Astrocyte of the spinal cord (primary cell): Measurements from ENCODE around the gene SULT4A1.

Experiments
- DNase-seq: peaks from one replicate; pipeline ENCODE4 v3.0.0; 2011; ENCODE audit warnings: low read depth, low spot score
- H3K4me3 ChIP-seq: 2 replicates; pipeline ENCODE4 v1.5.1; 2011; ENCODE audit warnings: low read depth, mild to moderate bottlenecking, low read length, moderate library complexity
- in situ Hi-C: cut with HindIII; loops from 2 replicates; pipeline ENCODE4 v1.10.0; 2017; ENCODE audit warnings: low sequenced_read_pairs
- TF ChIP-seq, protein P1 (sequence below): IDR thresholded peaks from 2 replicates; pipeline ENCODE4 v1.5.1; 2012; ENCODE audit warnings: low read depth, mild to moderate bottlenecking, low read length, inconsistent platforms

SULT4A1 gene

DNA sequence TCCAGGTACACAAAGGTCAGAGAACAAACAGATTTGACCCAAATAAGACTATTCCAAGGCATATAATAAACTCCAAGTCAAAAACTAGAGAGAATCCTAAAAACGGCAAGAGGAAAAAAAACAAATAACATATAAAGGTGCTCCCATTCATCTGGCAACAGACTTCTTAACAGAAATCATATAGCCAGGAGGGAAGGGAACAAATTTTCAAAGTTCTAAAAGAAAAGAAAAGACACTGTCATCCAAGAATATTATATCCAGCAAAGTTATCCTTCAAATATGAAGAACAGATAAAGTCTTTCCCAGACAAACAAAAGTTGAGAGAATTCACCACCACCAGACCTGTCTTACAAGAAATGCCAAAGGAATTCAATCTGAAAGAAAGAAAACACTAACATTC is 61.3 kb downstream of the SULT4A1 start:
- in situ Hi-C loops = no loop called here
- DNase-seq = no peak
- H3K4me3 ChIP-seq = no peak overlapping the region
- TF ChIP-seq, protein P1, sequence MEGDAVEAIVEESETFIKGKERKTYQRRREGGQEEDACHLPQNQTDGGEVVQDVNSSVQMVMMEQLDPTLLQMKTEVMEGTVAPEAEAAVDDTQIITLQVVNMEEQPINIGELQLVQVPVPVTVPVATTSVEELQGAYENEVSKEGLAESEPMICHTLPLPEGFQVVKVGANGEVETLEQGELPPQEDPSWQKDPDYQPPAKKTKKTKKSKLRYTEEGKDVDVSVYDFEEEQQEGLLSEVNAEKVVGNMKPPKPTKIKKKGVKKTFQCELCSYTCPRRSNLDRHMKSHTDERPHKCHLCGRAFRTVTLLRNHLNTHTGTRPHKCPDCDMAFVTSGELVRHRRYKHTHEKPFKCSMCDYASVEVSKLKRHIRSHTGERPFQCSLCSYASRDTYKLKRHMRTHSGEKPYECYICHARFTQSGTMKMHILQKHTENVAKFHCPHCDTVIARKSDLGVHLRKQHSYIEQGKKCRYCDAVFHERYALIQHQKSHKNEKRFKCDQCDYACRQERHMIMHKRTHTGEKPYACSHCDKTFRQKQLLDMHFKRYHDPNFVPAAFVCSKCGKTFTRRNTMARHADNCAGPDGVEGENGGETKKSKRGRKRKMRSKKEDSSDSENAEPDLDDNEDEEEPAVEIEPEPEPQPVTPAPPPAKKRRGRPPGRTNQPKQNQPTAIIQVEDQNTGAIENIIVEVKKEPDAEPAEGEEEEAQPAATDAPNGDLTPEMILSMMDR = no peak

DNA sequence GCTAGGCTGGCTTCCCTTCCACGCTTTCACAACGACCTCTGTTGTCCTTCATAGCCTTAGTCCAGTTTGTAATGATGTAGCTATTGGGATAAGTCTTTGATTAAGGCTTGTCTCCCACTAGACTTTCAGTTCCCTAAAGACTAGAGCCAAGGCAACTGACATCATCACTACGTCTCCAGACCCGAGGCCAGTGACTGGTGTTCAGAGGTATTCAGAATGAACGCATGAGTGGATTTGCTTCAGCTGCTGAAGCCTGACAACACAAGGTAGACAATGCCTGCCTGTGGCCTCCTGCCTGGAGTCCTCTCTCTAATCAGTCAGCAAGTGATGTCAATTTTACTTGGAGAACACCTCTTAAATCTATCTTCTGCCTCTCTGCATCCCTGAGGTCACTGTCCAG is 63.8 kb downstream of the SULT4A1 start:
- DNase-seq = no peak
- no peak overlapping the region for H3K4me3 ChIP-seq
- TF ChIP-seq, protein P1 = no peak
- in situ Hi-C loops = no loop called here

DNA sequence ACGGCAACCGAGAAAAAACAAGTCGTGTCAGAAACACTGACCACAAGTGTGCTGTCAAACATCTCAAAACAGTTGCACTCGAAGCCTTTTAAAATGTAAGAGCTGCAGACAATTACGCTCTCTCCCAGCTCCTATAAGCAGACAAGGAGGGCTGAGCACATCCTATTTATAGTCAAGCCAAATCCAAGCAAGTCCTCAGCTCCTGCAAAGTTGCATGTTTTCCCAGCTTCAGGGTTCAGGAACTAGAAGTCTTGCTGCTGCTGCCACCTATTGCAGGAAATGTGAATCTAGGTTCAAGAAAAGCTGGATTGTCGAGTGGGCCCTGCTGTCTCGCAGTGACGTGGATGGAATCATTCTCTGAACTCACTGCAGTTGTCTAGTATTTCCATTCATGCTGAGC is 65.7 kb downstream of the SULT4A1 start:
- H3K4me3 ChIP-seq = no peak overlapping the region
- TF ChIP-seq, protein P1 = peak; percentile 40
- peak; percentile 29 for DNase-seq
- in situ Hi-C loops = no loop called here

DNA sequence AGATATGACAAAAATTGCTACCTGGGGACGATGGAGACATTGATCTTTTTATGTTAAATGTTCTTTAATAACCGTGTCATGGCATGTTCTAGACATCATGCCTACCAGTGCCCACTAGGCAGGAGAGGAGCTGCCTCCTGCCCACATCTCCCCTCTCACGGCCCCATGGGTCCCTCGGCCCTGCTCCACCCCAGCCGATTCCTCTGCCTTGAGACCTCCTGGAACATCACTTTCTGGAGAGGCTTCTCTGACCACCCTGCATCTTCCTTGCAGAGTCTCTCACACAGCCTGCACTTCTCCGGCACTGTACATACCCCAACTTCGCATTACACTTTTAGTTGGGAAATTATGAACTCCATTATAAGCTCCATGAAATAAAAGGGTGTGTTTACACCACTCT is 67.0 kb downstream of the SULT4A1 start:
- TF ChIP-seq, protein P1 = no peak
- in situ Hi-C loops = no loop called here
- no peak for DNase-seq

DNA sequence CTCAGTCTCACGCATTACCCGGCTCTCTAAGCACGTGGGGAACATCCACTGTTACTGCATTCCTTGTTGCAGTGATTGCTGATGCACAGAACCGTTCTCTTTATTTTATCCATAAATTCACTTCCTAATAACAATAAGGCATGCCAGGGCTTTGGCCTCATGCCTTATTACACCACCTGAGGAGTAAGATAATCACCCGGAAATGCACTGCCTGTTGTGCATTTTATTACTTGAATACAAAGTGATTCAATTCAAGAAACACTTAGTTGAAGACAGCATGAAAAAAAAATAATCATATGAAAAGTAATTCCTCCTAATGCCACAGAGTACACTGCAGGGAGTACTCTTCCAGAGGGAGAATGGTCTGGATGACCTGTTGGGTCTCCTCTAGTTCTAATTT is 69.4 kb downstream of the SULT4A1 start:
- DNase-seq = no peak
- no peak overlapping the region for H3K4me3 ChIP-seq
- in situ Hi-C loops = no loop called here
- TF ChIP-seq, protein P1 = no peak

More for the DNA sequence above, 67.0 kb downstream of the SULT4A1 start:
- H3K4me3 ChIP-seq = no peak overlapping the region

DNA sequence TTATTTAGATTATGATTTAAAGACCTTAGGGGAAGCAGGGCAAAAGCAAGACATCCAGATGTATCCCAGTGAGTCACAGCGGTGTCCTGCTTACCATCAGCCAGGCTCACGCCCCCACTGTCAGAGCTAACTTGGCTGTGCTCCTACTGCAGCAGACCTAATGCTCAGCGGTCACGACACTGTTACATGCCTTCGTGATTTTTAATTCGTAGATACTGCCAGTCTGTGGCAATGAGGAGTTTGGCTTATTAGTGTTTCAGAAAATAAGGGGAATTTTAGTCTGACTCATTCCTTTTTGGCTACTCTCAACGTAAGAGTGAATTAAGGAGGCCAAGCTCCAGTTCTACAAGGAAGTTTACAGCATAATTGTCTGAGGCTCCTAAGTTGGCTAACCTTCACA is 72.9 kb downstream of the SULT4A1 start:
- in situ Hi-C loops = no loop called here
- H3K4me3 ChIP-seq = no peak overlapping the region
- TF ChIP-seq, protein P1 = no peak
- DNase-seq = peak; percentile 47

DNA sequence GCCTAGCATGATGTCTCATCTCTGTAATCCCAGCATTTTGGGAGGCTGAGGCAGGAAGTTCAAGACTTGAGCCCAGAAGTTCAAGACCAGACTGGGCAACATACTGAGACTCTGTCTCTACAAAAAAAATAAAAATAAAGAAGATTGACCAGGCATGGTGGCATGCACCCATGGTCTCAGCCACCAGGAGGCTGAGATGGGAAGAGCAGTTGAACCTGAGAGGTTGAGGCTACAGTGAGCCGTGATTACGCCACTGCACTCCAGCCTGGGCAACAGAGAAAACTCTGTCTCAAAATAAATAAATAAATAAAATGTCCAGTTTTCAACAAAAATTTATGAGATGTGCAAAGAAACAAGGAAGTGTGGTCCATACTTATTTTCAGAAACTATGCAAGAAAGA is 78.5 kb downstream of the SULT4A1 start:
- in situ Hi-C loops = no loop called here

More for the DNA sequence above, 78.5 kb downstream of the SULT4A1 start:
- no peak for DNase-seq
- H3K4me3 ChIP-seq = no peak overlapping the region
- TF ChIP-seq, protein P1 = no peak
